T-helper 2 cell treated with Interferon-gamma antibody and Interleukin-4, amounts not matched to agents 5 μg/mL and 100 μg/mL, for 36 hours (primary cell): ENCODE measurements around the gene ADGRD1.

Experiments
- DNase-seq: peaks from one replicate; pipeline ENCODE4 v3.0.0; 2021; ENCODE audit warnings: low spot score
- H3K27ac Mint-ChIP-seq: one replicate; pipeline ENCODE4 v1.8.0; 2021; ENCODE audit warnings: mild to moderate bottlenecking, mixed read lengths
- H3K27me3 Mint-ChIP-seq: one replicate; pipeline ENCODE4 v1.8.0; 2021; ENCODE audit warnings: low read depth, mixed read lengths
- H3K36me3 Mint-ChIP-seq: one replicate; pipeline ENCODE4 v1.8.0; 2021; ENCODE audit warnings: low read depth, mixed read lengths
- H3K4me1 Mint-ChIP-seq: one replicate; pipeline ENCODE4 v1.8.0; 2021; ENCODE audit warnings: low read depth, mixed read lengths
- H3K4me3 Mint-ChIP-seq: one replicate; pipeline ENCODE4 v1.8.0; 2022; ENCODE audit warnings: mild to moderate bottlenecking, moderate library complexity, mixed read lengths
- H3K9me3 Mint-ChIP-seq: one replicate; pipeline ENCODE4 v1.8.0; 2021; ENCODE audit warnings: mixed read lengths

The ADGRD1 gene

DNA sequence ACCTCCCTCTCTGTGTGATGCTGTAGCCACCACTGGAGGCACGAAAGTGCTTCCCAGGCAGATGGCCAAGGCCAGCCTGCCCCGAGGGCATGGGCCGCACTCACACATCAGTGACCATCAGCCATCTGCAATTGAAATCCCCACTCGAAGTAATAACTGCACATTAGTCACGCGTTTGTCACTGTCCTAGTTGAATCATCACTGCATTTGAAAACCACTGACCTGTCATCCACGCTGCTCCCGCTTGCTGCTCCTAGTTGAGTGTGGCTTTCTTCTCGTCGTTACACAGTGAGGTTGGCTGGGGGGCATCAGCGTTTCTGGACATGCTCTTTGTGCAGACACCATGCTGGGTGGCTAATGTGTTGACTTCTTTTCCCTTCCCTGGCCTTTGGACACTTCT lies 176.1 kb downstream of the ADGRD1 start:
- DNase-seq, result no peak
- Mint-ChIP-seq H3K27ac (no peak overlapping the region), H3K36me3 (no peaks in the 10 kb centered on the region), H3K4me1 (no peaks in the 10 kb centered on the region), H3K4me3 (no peak overlapping the region), H3K27me3 (no peaks in the 10 kb centered on the region), H3K9me3 (no peaks in the 10 kb centered on the region)

DNA sequence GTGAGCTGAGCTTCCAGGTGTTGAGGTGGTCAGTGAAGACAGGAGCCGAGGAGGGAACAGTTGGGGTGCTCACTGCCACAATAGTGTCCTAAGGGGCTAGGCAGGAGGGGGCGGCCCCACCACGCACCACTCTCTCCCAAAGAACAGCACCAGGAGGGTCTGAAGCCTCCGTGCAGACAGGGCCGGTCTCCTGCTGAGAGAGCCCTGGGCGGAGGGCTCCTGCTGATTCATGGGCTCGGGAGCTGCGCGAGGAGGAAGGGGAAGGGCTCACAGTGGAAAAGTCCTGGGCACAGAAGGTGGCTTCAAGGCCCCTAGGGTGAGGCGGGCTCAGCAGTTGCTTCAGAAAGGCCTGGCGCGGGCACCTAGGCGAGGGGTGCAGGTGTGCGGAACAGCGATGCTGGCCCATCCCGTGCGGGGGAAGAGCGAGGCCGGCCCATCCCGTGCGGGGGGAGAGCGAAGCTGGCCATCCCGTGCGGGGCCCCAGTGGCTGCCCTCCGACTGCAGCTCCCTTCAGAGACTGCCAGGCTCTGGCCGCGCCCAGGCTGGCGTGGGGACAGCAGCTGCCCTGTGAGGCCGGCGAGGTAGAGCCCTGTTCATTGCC lies 176.7 kb downstream of the ADGRD1 start:
- Mint-ChIP-seq H3K27ac (no peak overlapping the region), H3K4me3 (no peak overlapping the region), H3K27me3 (no peaks in the 10 kb centered on the region), H3K36me3 (no peaks in the 10 kb centered on the region), H3K9me3 (no peaks in the 10 kb centered on the region), H3K4me1 (no peaks in the 10 kb centered on the region)
- DNase-seq, result no peak

DNA sequence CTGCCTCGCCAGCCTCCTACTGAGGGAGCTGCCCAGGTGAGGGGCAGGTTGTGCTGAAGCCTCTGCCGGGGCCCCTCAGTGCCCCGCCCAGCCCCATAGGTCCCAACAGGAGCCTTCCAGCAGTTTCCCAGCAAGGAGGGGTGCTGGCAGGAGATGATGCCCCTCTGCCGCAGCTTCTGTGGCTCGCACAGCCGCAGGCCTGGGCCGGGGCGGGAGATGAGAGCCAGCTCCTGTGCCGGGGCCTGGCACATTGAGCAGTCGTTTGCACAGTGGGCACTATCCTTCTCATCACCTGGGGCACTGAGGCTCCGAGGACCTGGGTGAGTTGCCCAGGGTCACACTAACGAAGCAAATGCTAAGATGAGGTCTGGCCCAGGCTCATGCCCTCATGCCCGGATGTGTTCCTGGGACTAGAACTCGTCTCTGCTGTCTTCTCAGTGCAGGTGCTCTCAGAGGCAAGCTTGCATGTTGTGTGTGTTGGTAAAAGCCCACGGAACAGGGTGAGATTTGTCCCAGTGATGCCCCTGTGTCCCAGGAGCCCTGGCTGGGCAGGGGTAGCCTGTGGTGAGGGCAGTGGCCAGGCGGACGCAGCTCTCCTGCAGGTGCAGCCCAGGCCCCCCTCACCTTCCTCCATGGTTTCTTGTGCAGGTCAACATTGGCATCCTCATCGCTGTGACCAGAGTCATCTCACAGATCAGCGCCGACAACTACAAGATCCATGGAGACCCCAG lies 177.5 kb downstream of the ADGRD1 start:
- Mint-ChIP-seq H3K36me3 (no peaks in the 10 kb centered on the region), H3K27ac (no peak overlapping the region), H3K4me3 (no peak overlapping the region), H3K9me3 (no peaks in the 10 kb centered on the region), H3K27me3 (no peaks in the 10 kb centered on the region), H3K4me1 (no peaks in the 10 kb centered on the region)
- no peak for DNase-seq

DNA sequence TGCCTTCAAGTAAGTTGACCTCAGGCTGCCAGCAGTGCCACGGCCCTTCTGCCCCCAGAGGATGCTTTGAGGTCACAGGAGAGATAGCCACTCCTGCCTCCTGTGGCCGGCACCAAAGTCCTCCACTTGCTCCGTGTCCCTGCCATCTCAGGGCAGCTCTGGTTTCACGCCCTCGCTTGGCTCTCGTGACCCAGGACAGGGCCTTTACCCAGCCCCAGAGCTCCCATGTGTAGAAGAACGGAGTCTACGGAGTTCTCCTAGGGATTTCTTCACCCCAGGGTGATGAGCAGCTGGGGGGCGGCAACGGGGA lies 178.1 kb downstream of the ADGRD1 start:
- H3K36me3 Mint-ChIP-seq, result no peaks in the 10 kb centered on the region
- no peak overlapping the region for H3K4me3 Mint-ChIP-seq
- H3K4me1 Mint-ChIP-seq, result no peaks in the 10 kb centered on the region
- no peaks in the 10 kb centered on the region for H3K9me3 Mint-ChIP-seq
- H3K27me3 Mint-ChIP-seq, result no peaks in the 10 kb centered on the region
- H3K27ac Mint-ChIP-seq, result no peak overlapping the region
- no peak for DNase-seq

DNA sequence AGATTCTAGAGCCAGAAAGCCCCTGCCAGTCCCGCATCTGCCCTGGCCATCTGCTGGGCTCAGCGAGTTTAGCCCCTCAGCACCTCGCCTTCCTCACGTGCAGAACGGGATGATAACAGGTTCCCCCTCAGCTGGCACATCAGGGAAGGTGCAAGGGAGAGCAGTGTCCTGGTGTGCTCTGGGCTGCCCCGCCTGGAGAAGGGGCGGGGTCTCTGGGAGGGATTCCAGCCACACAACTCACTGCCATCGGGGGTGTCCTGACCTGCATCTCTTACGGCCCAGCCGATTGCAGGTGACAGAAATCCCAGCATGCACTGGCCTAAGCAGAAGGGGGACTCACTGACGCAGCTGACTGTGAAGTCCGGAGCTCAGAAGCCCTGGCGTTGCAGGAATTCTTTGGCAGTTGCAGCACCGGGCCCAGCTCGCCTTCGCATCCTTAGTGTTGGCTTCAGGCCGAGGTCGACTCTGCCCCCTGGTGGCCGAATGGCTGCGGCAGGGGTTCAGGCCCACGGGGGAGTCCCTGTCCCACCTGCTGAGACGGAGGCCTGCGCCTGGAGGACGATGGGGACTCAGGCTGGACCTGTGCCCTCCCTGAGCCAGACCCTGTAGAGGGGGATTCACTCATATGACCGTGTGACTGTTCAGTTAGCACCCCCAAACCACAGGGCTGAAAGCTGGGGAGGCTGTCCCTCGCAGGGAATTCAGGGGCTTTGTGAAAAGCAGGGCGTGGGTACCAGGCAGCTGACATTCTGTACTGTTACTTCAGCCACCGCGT lies 178.6 kb downstream of the ADGRD1 start:
- Mint-ChIP-seq H3K9me3 (no peaks in the 10 kb centered on the region), H3K4me3 (no peak overlapping the region), H3K27me3 (no peaks in the 10 kb centered on the region), H3K4me1 (no peaks in the 10 kb centered on the region), H3K27ac (no peak overlapping the region), H3K36me3 (no peaks in the 10 kb centered on the region)
- peak; percentile 50 for DNase-seq

DNA sequence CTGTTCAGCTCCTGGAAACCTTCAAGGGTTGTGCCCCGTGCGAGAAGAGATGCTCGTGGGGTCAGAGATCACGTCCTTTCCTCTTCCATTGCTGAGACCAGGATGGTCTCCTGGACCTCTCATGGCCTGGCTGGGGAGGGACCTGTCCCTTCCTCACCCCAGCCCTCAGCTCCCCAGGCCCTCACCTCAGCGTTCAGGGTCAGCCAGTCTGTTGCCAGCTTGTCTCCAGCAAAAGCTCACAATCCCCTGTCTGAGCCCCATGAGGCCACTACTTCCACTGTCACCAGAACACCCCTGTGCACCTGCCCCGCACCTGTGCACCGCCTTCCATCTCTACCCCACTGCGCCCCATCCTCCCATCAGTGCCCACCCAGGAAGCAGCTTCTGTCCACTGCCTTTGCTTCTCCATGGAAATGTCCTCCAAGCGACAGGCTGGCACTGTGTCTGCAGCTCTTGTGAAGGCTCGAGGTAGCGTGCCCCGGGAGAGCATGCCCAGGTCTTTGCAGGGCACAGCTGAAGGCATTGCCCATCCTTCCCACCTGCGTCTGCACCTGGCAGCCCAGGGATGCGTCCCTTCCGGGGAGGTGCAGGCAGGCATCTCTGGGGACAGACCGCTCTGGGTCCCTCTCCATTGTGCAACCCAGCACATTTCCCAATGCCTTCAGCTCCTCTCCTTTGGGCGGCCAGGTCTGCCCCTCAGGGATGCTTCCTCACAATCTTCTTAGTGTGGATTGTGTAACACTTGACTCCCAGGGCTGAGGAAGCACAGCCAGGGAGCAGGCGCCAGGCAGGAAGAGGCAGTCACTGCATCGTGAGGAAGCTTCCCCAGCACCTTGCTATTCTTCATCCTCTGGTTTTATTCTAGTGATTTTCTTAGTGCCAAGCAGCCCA lies 179.6 kb downstream of the ADGRD1 start:
- Mint-ChIP-seq H3K4me1 (no peaks in the 10 kb centered on the region), H3K4me3 (no peak overlapping the region), H3K27ac (no peak overlapping the region), H3K9me3 (no peaks in the 10 kb centered on the region), H3K27me3 (no peaks in the 10 kb centered on the region), H3K36me3 (no peaks in the 10 kb centered on the region)
- DNase-seq, result no peak

DNA sequence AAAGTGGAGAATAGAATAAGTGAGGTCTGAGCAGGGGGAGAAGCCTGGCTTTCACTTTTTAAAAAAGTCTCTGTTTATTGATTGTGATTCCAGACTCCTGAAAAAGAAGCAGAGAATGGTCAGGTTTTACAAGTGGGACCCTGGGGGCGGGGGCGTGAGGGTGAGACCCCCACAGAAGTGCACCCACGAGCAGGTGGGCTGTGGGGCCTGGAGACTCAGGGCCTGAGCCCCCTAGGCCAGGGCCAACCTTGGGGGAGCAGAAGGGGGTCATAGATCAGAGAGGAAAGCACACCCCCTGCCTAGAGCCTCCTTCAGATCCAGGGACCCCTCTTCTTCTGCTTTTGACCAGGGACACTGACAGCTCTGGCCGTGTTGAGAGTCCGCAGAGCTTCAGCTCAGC lies 180.3 kb downstream of the ADGRD1 start:
- DNase-seq, result no peak
- H3K4me1 Mint-ChIP-seq, result no peaks in the 10 kb centered on the region
- no peaks in the 10 kb centered on the region for H3K36me3 Mint-ChIP-seq
- no peak overlapping the region for H3K4me3 Mint-ChIP-seq
- H3K27ac Mint-ChIP-seq, result no peak overlapping the region
- no peaks in the 10 kb centered on the region for H3K9me3 Mint-ChIP-seq
- no peaks in the 10 kb centered on the region for H3K27me3 Mint-ChIP-seq

DNA sequence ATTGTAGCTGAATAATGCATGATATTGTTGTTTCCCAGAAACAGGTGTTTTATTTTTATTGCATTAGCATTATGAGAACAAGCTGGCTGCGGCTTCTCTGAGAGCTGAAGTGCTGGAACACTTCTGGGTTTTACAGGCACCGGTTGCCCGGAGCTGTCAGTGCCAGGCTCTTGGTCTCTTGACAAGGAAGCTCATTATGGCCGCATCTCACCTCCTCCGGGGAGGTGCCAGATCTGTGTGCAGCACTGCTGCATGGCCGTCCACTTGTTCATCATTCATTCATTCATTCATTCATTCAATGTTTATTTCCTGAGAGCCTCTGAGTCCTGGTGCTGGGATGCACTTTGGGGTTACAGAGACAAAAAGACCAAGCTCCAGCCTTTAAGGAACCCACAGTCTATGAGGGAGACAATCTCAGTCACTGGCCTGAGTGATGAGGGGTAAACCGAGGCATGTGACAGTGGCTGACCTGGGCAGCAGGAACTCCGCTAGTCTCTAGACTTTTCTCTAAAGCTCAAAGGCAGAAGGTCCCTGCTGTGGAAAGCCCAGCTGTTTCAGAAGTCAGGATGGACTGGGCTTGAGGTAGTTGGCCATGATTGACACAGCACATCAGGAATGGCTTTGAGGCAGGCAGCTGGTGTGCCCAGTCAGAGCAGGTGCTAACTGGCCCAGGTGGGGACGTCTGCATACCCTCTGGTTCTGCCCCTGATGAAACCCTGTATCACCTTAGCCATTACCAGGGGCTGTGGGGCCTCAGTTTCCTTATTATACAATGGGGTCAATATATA lies 181.0 kb downstream of the ADGRD1 start:
- no peak overlapping the region for H3K27ac Mint-ChIP-seq
- H3K9me3 Mint-ChIP-seq, result no peaks in the 10 kb centered on the region
- no peak overlapping the region for H3K4me3 Mint-ChIP-seq

DNA sequence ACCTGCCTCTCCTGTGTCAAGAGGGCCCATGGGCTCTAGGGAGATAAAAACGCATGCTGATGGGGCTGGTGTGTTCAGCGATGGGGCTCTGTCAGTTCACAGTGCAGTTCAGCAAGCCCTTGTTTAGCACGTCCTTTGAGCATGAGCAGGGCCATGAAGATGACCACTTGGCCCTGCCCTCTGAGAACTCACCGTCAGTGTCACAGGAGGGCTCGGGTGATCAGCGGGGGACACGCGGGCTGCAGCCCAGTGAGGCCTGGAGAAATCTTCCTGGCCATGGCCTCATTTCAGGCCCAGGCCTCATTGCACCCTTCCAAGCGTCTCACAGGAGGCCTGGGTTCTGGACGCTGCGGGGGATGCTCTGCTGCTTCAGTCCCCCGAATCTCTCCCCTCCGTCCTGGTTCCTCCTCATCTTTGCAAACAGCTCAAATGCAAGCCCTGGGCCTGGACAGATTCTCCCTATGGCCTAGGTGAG lies 181.6 kb downstream of the ADGRD1 start:
- no peak overlapping the region for H3K4me3 Mint-ChIP-seq
- H3K36me3 Mint-ChIP-seq, result no peaks in the 10 kb centered on the region
- no peak for DNase-seq
- H3K27me3 Mint-ChIP-seq, result no peaks in the 10 kb centered on the region
- no peaks in the 10 kb centered on the region for H3K9me3 Mint-ChIP-seq
- no peak overlapping the region for H3K27ac Mint-ChIP-seq
- H3K4me1 Mint-ChIP-seq, result no peaks in the 10 kb centered on the region

More for the DNA sequence above, 181.0 kb downstream of the ADGRD1 start:
- Mint-ChIP-seq H3K4me1 (no peaks in the 10 kb centered on the region), H3K27me3 (no peaks in the 10 kb centered on the region), H3K36me3 (no peaks in the 10 kb centered on the region)
- DNase-seq, result no peak

DNA sequence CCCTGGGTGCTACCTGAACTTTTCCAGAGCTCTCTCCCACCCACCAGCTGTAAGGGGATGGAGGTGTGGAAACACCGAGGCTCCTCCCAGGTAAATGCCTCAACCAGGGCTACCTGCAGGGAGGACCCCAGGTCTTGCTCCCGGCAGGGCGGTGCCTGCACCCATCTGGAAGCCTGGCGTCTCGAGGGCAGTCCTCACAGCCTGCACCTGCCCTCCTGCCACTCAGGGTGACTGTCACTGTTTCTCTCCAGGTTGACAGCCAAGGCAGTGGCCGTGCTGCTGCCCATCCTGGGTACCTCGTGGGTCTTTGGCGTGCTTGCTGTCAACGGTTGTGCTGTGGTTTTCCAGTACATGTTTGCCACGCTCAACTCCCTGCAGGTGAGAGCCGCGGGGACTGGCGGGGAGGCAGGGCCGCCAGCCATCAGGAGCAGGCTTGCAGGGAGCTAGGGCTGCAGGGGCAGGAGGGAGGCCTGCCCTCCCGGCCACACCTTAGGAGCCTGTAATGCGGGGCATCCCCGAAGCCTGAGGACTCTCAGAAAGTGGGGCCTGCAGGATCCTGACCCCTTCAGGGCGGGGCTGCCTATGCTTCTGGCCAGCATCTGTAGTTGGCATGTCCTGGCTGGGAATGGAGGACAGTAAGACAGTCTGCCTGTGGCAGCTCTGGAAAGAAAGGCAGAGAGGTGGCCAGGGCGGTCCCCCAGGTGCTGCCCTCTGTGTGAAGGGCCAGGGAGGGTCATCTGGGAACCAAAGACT lies 182.3 kb downstream of the ADGRD1 start:
- DNase-seq, result no peak
- H3K27me3 Mint-ChIP-seq, result no peaks in the 10 kb centered on the region

DNA sequence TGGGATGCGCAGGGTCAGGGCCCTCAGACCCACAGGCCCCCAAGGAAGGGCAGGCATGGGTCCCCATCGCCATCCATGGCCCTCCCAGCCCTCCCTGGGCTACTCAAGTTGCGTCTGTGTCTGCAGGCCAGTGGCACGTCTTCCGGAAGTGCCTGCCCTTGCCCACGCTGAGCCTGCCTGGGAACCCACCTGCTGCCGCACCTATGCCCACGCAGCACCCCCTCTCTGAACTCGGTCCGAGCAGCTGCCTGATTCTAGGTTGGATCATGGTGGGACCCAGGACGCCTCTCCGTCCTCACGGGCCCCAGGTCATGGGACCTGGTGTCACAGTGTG lies 182.8 kb downstream of the ADGRD1 start:
- no peak overlapping the region for H3K27ac Mint-ChIP-seq
- H3K9me3 Mint-ChIP-seq, result no peaks in the 10 kb centered on the region
- H3K27me3 Mint-ChIP-seq, result no peaks in the 10 kb centered on the region
- H3K4me3 Mint-ChIP-seq, result no peak overlapping the region
- no peaks in the 10 kb centered on the region for H3K4me1 Mint-ChIP-seq
- DNase-seq, result no peak
- H3K36me3 Mint-ChIP-seq, result no peaks in the 10 kb centered on the region

More for the DNA sequence above, 182.3 kb downstream of the ADGRD1 start:
- Mint-ChIP-seq H3K9me3 (no peaks in the 10 kb centered on the region), H3K36me3 (no peaks in the 10 kb centered on the region), H3K27ac (no peak overlapping the region), H3K4me3 (no peak overlapping the region), H3K4me1 (no peaks in the 10 kb centered on the region)

DNA sequence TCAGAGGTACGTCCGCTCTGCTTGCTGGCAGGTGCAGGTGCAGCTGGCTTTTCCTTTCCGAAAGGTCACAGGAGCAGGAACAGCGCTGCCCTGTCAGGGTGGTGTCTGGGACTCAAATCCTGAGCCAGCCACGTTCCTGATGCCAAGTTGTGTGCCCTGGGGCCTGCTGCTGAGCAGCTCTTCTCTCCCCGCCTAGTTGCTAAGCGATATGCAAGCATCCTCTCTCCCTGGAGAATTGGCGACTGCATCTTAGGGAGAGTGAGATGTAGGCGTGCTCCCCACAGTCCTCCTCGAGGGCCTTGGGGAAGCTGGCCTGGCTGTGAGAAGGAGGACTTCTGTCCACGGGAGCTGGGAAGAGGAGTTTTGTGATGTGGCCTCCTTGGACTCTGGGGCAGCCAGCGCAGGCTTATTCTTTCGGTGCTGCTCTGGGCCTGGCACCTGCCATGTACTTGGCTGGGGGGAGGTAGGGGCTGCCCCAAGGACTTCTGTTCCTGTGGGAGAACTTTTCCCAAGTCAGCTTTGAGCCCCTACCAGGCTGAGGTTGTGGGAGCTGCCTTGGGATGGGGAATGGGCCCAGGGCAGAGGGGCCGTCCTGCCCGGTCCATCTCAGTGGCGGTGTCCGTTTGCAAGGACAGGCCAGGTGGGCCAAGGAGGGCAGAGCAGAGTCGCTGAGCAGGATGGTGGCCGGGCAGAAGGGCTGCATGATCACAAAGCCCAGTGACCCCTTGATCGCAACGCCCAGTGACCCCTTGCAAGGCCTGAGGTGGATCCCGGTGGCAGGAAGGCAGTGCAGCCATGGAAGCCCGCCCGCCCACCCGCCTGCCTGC lies 183.5 kb downstream of the ADGRD1 start:
- Mint-ChIP-seq H3K36me3 (no peaks in the 10 kb centered on the region), H3K27me3 (no peaks in the 10 kb centered on the region), H3K4me1 (no peaks in the 10 kb centered on the region), H3K9me3 (no peaks in the 10 kb centered on the region), H3K27ac (no peak overlapping the region), H3K4me3 (no peak overlapping the region)
- no peak for DNase-seq
